HG03378 (cell line): ENCODE results near the gene PDXDC1.
"Not testable (repeated sequence)": the region's sequence is repeated elsewhere in the genome, so short reads cannot be mapped to it uniquely, and the experiment has no call there.

Experiments
- ATAC-seq: cut with Tn5 transposase; IDR thresholded peaks from one replicate; pipeline ENCODE4 v1.9.1; 2021; ENCODE audit warnings: mild to moderate bottlenecking, moderate library complexity; ENCODE audit not compliant: unreplicated experiment

PDXDC1 gene

GRCh38 chr16:15057681-15058417, 83.0 kb downstream of the PDXDC1 start:
- ATAC-seq: no peak

GRCh38 chr16:15059324-15059723, 84.5 kb downstream of the PDXDC1 start:
- ATAC-seq: no peak

GRCh38 chr16:15062085-15062810, 87.4 kb downstream of the PDXDC1 start:
- ATAC-seq: not testable (repeated sequence)

- not testable (repeated sequence) for ATAC-seq
Measured at GRCh38 chr16:15065961-15066360, 91.1 kb downstream of the PDXDC1 start.

- ATAC-seq: not testable (repeated sequence)
Measured at GRCh38 chr16:15066690-15067089, 91.9 kb downstream of the PDXDC1 start.

GRCh38 chr16:15071013-15071412, 96.2 kb downstream of the PDXDC1 start:
- not testable (repeated sequence) for ATAC-seq

- not testable (repeated sequence) for ATAC-seq
Measured at GRCh38 chr16:15071916-15072769, 97.3 kb downstream of the PDXDC1 start.

- ATAC-seq: no peak
Measured at GRCh38 chr16:15073101-15073500, 98.3 kb downstream of the PDXDC1 start.

GRCh38 chr16:15076161-15076560, 101.3 kb downstream of the PDXDC1 start:
- ATAC-seq: not testable (repeated sequence)

GRCh38 chr16:15080883-15081282, 106.1 kb downstream of the PDXDC1 start:
- ATAC-seq: not testable (repeated sequence)

- not testable (repeated sequence) for ATAC-seq
Measured at GRCh38 chr16:15082788-15083187, 108.0 kb downstream of the PDXDC1 start.

- ATAC-seq: not testable (repeated sequence)
Measured at GRCh38 chr16:15090663-15091269, 115.9 kb downstream of the PDXDC1 start.

- not testable (repeated sequence) for ATAC-seq
Measured at GRCh38 chr16:15093571-15093954, 118.7 kb downstream of the PDXDC1 start.

GRCh38 chr16:15093955-15094827, 119.4 kb downstream of the PDXDC1 start, which contains the start of gene RRN3:
TSS of gene RRN3 (minus strand) at chr16:15094272. CDS start at chr16:15094233, 39 bp downstream.
- peak; percentile 93 for ATAC-seq

- not testable (repeated sequence) for ATAC-seq
Measured at GRCh38 chr16:15096583-15096972, 121.8 kb downstream of the PDXDC1 start.

GRCh38 chr16:15099366-15099909, 124.6 kb downstream of the PDXDC1 start:
- not testable (repeated sequence) for ATAC-seq

GRCh38 chr16:15100372-15100987, 125.7 kb downstream of the PDXDC1 start:
- ATAC-seq: not testable (repeated sequence)

- ATAC-seq: not testable (repeated sequence)
Measured at GRCh38 chr16:15127641-15128425, 153.0 kb downstream of the PDXDC1 start.
